Measurements from ENCODE around the gene BCLAF1.

GRCh38 chr6:136282906-136283305 lies 6.7 kb downstream of the BCLAF1 start:
- no peak for TF ChIP-seq POLR2A (IDR thresholded peaks at IDR 0.05; ENCODE audit: extremely low read depth, insufficient read length)
- TF ChIP-seq, protein P1, sequence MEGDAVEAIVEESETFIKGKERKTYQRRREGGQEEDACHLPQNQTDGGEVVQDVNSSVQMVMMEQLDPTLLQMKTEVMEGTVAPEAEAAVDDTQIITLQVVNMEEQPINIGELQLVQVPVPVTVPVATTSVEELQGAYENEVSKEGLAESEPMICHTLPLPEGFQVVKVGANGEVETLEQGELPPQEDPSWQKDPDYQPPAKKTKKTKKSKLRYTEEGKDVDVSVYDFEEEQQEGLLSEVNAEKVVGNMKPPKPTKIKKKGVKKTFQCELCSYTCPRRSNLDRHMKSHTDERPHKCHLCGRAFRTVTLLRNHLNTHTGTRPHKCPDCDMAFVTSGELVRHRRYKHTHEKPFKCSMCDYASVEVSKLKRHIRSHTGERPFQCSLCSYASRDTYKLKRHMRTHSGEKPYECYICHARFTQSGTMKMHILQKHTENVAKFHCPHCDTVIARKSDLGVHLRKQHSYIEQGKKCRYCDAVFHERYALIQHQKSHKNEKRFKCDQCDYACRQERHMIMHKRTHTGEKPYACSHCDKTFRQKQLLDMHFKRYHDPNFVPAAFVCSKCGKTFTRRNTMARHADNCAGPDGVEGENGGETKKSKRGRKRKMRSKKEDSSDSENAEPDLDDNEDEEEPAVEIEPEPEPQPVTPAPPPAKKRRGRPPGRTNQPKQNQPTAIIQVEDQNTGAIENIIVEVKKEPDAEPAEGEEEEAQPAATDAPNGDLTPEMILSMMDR (IDR thresholded peaks at IDR 0.05; ENCODE audit: low read depth, low read length): no peak

All from NB4 (cell line).